GM21529 (cell line): ENCODE results near the gene DUSP7.

Experiments
- ATAC-seq: cut with Tn5 transposase; IDR thresholded peaks from one replicate; pipeline ENCODE4 v1.9.1; 2021; ENCODE audit not compliant: unreplicated experiment

DUSP7 gene

DNA sequence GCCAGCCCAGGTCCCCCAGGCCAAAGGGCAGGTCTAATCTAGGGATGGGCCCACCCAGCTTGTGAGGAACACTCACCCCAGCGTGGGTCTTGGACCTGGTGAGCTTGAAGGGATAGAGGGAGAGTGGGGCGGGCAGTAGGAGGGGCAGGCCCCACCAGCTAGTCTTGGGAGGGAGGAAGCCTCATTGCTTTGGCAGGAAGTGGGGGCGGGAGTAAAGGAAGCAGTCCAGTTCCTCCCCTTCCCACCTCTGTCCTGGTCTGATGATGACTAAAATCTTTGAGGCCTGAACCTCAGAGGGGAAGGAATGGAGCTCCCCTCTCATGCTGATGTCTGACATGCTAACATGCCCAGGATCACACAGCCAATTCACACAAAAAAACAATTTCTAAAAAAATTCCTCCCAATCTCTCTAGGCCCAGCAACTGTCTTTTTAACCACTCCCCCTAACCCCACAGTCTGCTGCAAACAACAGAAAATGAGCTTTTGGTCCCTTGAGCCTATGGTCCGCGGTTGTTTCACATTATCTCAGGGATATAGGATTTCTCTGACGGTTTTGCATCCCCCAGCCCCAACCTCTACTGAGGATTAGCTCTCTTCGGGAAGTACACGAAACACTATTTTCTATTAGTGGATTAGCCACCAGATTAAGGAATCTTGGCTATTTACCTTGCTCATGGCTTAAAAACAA lies 30.7 kb upstream of the DUSP7 start:
- ATAC-seq: no peak

- ATAC-seq: no peak
Observed at GRCh38 chr3:52086461-52086860, 30.1 kb upstream of the DUSP7 start.

DNA sequence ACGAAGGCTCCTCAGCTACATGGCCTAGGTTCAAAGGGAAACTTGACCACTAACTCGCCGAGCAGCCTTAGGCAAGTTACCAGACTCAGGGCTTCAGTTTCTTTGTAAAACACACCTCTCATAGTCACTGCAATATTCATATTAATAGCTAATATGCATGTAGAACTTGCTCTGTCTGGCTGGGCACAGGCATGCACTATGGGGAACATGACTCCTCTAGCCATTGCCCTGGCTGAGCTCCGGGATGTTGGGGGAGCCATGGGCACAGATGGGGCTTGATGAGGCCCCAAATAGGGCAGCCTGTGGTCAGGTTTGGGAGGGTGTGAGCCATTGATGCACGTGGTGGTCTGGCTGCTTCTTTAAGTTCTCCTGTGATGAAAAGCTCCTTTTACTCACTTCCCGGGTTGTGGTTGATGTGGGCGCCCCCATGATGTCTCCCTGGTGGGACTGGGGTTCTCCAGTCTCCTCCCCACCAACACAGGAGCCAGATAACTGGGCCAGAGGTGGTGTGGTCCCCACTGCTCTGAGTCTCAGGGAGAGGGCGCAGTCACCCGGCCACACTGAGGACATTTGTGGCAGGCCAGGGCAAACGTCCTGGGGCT lies 29.4 kb upstream of the DUSP7 start:
- no peak for ATAC-seq

DNA sequence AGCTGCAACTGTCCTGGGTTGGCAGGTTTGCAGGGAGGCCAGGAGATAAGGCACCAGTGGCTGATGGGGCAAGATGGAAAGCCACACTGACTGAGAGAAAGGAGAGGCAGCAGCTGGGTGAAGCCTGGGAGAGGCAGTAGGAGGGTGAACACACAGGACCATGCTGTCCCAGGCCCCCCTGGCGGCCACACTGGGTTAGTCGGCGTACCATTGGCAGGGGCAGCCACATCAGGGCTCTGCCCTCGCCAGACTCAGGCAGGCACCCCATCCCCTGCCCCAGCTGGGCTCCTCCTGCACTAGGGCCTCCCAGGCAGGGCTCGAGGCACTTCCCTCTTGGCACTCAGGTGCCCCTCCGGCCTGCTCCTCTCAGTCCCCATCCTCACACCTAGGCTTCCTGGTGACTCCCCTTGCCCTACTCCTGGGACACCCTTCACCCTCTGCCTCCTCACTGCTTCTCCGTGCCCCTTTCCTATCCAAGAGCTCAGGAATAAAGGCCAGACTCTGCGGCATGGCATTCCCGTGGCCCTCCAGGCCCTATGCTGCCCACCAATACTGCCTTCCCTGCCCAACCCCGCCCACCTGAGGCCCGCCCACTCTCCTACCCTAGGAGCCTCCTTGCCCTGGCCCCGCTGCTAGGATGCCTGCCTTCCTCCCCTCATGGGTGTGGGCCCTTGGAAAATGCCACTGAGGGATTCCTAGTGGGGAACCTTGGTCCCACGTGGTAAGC lies 28.7 kb upstream of the DUSP7 start:
- ATAC-seq: no peak

DNA sequence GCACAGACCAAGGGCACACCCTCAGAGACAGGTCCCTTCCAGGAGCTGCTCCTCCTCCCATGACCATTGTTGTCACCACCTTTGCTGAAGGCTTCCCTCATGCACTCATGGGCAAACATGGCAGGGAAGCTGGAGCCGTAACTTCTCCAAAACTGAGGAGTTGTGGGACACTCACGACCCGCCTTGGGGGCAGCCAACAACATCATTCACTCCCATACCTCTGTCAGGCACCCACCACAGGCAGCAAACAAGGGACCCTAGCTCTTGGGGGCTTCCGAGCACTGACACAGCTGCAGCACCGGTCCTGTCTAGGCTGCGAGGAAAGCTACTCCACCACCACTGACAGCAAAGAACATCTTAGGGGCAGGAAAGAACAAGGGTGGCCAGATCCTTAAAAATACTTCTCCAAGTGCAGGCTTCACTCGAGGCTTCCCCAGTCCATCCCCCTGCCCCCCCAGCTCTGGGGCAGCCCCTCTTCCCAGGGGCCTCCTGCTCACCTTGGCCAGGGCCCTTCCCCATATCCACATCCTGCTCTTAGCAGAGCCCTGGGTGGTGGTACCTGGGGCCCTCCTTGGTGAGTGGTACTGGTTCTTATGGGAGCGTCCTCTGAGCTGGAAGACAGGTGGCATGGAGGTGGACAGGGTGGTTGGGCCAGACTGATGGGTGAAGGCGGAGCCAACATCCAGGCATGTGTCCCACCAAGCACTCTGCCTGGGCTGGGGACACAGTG lies 28.0 kb upstream of the DUSP7 start:
- ATAC-seq: no peak

DNA sequence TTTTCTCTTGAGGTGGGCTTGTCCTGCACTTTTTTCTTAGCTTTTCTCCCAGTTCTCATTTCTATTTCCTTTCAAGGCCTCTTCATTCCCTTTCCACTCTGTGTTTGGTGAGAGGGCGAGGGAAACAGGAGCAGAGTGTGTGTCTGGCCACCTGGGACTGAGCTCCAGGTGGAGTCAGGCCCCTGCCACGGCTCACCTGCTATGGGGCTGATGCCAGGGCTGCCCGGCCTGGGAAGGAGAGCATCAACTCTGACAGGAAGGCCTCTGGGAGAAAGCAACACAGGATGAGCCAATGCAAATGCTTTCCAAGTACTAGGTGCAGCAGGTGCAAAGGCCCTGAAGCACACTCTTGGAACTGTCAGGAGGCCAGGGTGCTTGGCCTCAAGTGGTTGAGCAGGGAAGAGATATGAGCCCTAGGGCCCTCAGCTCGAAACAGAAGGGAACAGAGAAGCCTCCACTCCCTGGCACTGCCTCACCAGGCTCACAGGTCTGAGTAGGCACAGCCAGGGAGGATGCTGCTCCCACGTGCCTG lies 27.3 kb upstream of the DUSP7 start:
- no peak for ATAC-seq

DNA sequence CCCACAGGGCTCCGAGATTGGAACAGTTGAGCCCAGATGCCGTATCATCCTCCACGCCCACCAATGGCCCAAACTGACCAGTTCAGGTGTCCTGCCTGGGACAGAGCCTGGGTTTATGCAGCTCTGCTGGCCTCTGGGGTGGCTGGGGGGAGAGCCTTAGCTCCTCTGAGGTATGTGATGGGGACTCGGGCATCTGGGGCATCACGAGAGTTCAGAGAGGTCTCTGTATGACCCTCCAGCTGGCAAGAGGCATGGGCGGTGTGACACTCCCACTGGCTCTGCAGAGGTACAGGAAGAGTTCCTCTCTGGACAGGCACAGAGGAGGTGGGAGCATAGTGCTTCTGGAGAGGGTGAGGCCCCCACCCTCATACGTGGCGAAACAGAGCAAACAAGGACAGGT lies 26.6 kb upstream of the DUSP7 start:
- no peak for ATAC-seq

DNA sequence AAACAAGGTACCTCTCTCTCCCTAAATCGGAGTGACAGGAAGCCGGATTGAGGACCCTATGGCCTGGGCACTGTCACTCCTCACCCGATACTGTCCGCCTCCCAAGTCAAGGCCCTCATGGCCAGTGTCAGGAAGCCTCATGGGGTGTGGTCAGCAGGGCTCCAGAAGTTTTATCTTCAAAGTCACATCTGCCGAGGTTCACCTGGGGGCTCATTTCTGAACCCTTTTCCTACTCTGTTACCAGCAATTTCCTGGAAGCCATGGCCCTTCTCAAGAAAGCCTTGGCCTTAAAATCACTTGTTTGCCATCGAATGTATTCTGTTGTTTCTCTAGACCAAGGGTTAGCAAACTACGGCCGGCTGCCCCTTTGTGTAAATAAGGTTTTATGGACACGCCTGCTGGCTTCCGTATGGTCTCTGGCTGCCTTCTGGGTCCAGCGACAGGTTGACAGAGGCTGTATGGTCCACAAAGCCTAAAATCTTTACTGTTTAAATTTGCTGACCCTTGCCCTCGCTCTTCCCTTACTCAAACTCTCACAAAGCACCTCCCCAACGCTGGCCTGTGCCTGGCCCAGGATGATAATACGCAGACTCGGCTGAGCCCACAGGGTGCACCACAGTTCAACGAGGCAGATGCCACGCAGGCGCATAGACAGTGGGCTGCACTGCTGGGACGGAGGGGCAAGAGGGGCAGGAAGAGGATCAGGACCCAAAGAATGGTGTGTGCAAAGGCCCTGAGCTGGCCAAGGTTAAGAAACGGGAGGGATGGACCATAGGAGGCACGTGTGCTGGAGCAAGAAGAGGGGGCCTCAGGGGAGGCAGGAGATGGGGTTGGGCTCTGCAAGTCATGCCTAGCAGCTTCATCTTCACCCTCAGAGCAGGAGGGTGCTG lies 24.7 kb upstream of the DUSP7 start:
- ATAC-seq: no peak

DNA sequence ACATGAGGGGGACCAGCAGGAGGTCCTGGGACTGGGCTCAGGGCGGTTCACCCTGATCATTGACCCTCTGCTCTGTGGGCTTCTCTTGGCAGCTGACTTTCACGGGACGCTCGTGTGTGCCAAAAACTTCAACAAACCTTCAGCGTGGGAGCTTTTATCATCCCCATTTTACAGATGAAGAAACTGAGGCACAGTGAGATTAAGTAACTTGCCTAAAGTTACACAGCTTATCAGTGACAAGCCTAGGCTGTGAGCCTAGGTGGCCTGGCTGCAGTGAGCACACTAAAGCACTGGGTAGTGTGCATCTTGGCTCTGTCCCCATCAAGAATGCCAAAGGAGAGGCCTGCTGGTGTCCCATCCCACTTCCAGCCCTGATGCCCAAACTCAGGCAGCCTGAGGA lies 23.6 kb upstream of the DUSP7 start:
- ATAC-seq: no peak

DNA sequence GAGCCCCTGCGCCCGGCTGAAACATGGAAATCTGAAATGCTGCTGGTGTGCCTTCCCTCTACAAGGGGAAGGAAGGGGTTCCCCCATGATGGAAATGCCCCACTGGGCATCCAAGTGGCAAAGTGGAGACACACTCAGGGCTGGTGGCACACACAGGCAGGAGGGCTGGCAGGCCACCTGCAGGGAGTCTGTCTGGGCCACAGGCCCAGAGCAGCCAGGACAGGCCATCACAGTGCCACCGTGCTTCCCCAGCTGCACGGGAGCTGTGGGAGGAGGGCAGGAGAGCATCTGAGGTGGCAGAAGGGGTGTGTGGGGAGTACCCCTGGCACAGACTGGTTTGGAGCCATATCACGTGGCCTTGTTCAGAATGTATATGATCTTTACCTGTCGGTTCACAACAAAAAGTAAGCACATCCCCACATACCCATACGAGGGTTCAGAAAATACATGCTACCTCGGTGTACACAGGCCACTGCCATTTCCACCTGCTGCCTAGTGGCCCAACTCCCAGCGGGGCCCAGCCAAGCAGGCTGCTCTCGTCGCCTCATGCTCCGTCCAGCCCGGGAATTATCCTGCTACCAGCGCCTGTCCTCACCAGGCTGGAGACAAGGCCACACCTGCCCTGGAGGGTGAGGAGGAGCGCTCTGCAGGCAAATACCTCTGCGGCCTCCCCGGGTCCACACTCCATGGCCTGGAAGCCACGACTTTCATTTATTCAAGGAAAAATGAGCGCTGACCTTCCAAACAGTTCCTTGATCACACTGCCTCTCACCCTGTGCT lies 22.6 kb upstream of the DUSP7 start:
- no peak for ATAC-seq

GRCh38 chr3:52077925-52078324 lies 21.6 kb upstream of the DUSP7 start:
- no peak for ATAC-seq

DNA sequence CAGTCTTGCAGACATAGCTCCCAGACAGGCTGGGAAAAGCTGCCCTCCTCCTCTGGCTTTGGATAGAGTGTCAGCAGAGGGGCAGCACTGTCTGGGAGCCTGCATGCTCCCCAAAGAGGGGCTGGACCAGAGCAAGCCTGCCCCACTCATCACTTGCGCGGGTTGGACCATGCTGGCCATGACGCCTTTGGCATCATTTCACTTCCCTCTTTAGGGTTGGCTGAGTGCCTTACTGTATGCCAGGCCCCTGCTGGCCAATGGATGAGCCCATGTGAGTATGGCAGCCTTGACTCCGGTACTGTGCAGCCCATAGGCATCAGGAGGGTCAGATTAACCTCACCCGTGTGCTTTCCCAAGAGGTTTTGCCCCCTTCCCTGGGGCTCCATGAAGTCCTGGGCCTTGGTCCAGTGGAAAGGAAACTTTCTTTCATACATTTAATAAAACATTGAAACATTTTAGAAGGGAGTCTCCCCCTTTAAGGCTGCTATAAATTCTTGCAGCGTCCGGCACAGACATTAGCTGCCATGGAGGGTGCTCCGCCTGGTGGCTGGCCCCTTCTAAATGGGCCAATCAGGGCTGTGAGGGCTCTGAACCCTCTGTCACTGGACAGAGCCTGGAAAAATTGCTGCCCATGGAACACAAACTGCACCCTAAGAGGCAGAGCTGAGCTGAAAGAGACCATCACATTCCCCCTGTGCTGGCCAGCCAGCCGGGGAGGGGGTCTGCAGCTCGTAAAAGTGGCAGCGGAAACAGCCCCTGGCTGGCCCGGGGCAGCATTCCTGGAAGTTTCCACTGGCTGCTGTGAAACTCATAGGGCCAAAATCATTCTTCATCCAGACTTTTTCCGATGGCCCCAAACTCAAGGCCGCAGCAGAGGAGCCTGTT lies 20.8 kb upstream of the DUSP7 start:
- ATAC-seq: no peak

DNA sequence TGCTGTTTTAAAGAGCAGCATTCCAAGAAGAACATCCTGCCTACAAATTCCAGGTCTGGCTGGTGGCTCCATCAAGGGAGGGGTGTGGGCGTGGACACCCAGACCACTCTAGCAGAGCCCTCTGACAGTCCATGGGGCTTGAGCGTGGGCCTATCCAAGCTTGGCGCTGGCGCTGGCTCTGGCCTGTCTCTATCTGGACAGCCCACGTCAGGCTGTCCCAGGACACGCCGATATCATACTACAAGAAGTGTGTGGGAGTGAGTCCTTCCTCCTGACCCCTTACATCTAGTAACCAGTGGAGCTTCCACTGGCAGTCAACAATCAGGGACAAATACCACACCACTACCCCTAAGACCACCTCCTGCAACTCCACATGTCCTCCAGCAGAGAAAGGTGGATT lies 17.1 kb upstream of the DUSP7 start:
- ATAC-seq: no peak

DNA sequence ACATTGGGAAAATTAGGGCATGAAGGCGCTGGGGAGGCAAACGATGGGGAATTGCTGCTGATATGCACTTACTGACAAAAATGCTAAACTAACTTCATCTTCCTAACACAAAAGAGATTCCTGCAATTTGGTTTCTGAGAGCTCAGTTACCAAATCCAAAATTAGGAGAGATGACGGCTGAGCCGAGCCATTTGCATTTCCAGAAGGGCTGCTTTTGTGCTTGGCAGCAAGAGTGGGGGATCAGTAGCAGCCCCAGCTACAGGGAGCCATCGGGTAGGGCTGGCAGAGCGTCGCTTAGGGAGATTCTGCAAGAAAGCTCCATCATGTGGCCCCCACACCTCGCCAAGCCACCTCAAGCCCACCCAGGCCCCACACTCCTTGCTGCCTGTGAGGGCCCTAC lies 16.1 kb upstream of the DUSP7 start:
- ATAC-seq: no peak

DNA sequence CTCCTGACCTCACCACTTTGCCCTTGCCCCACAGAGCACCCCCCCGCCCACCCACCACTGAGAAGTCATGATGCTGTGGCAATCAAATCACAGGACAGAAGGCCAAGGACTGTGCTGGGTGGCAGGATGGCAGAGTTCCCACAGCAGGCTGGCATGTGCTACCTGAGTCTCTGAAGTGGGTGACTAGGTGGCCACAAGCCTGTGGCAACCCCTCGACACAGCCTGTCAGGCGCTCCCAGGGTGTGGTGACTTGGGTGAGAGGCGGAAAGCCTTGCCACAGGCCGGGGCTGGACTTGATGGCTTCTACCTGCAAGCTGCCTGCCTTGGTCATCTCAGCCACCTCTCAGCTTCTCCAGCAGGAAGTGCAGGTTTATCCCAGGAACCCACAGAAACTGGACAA lies 15.6 kb upstream of the DUSP7 start:
- ATAC-seq: no peak

- no peak for ATAC-seq
Observed at GRCh38 chr3:52070724-52071621, 14.6 kb upstream of the DUSP7 start.

GRCh38 chr3:52069855-52070254 lies 13.5 kb upstream of the DUSP7 start:
- ATAC-seq: no peak

GRCh38 chr3:52069135-52069534 lies 12.8 kb upstream of the DUSP7 start:
- no peak for ATAC-seq
